ENCODE measurements around the gene RIF1. TPM values are rescaled to one million over a fixed set of nuclear protein-coding genes. Genes with fewer than 3 reads are reported as not detected.

RIF1 gene
- polyA plus RNA-seq, 1 of the 3 experiments (the other 2 are of a cell fraction), result 2.4 TPM

GRCh38 chr2:151401149-151401548 is 8.6 kb upstream of the RIF1 start:
- no peak overlapping the region for H3K27ac ChIP-seq (ENCODE audit: low read depth in 2 of 2, low read length in 1 of 2)
- H3K9ac ChIP-seq, result no peak overlapping the region
- no peak for DNase-seq
- no peaks in the 10 kb centered on the region for H3K4me1 ChIP-seq (ENCODE audit: control insufficient read depth in 1 of 2, insufficient read depth in 2 of 2, low read depth in 1 of 2, low read length in 1 of 2)
- no peaks in the 10 kb centered on the region for H3K79me2 ChIP-seq (ENCODE audit: insufficient read depth)
- no peak overlapping the region for H3K4me3 ChIP-seq (ENCODE audit: low read depth in 2 of 2, low read length in 1 of 2)
- no peaks in the 10 kb centered on the region for H3K9me2 ChIP-seq
- no peaks in the 10 kb centered on the region for H4K20me1 ChIP-seq (ENCODE audit: insufficient read depth)
- no peak for TF ChIP-seq ELF1 (IDR thresholded peaks at IDR 0.05)
- no peak for TF ChIP-seq USF2 (IDR thresholded peaks at IDR 0.05; ENCODE audit: borderline replicate concordance, low read depth, low read length)
- no peak for TF ChIP-seq GABPA (IDR thresholded peaks at IDR 0.05; ENCODE audit: low read depth)
- no peak for TF ChIP-seq RXRA (IDR thresholded peaks at IDR 0.05; ENCODE audit: borderline replicate concordance, low read depth)
- TF ChIP-seq EZH2phosphoT487 (IDR thresholded peaks at IDR 0.05; ENCODE audit: borderline replicate concordance, low read depth), result no peak
- TF ChIP-seq IRF3 (IDR thresholded peaks at IDR 0.05; ENCODE audit: low read depth, low read length), result no peak
- TF ChIP-seq MEF2A (IDR thresholded peaks at IDR 0.05; ENCODE audit: borderline replicate concordance, low read depth), result no peak
- TF ChIP-seq NFIC (IDR thresholded peaks at IDR 0.05; ENCODE audit: borderline replicate concordance), result no peak
- no peak for TF ChIP-seq YY1 (IDR thresholded peaks at IDR 0.05; ENCODE audit: low read depth)
- TF ChIP-seq TAF1 (IDR thresholded peaks at IDR 0.05; ENCODE audit: borderline replicate concordance, low read depth, low read length), result no peak
- no peak for TF ChIP-seq RAD21 (IDR thresholded peaks at IDR 0.05; ENCODE audit: low read length)
- TF ChIP-seq EP300 (IDR thresholded peaks at IDR 0.05; ENCODE audit: borderline replicate concordance in 1 of 2, low read depth in 1 of 2, low read length in 1 of 2), result no peak
- no peak for TF ChIP-seq FOXM1 (IDR thresholded peaks at IDR 0.05; ENCODE audit: low read depth)
- no peak for TF ChIP-seq TEAD4 (IDR thresholded peaks at IDR 0.05; ENCODE audit: borderline replicate concordance, insufficient read depth)
- no peak for TF ChIP-seq NRF1 (IDR thresholded peaks at IDR 0.05; ENCODE audit: low read depth, low read length)
- TF ChIP-seq SIN3A (IDR thresholded peaks at IDR 0.05; ENCODE audit: borderline replicate concordance, low read depth, low read length), result no peak
- no peak for TF ChIP-seq FOSL2 (IDR thresholded peaks at IDR 0.05; ENCODE audit: borderline replicate concordance, low read depth)
- no peak for TF ChIP-seq JUND (IDR thresholded peaks at IDR 0.05)
- no peaks in the 10 kb centered on the region for H3K36me3 ChIP-seq (replicated peaks in 1 of 2; ENCODE audit: control insufficient read depth in 1 of 2, insufficient read depth in 2 of 2, low read length in 1 of 2)
- CTCF ChIA-PET, result interaction anchor here (0.6 kb wide), 1 partner anchor 590 kb away, joined by 3 read pairs; no protein-coding TSS in a partner anchor
- H3K27me3 ChIP-seq (ENCODE audit: insufficient read depth), result no peaks in the 10 kb centered on the region
- H3K9me3 ChIP-seq, result no peaks in the 10 kb centered on the region
- no peak overlapping the region for H2AFZ ChIP-seq (ENCODE audit: low read depth)
- no peak overlapping the region for H3K4me2 ChIP-seq
- POLR2A ChIA-PET, result no interaction called here
- H3F3A ChIP-seq (replicated peaks; ENCODE audit: insufficient read depth), result no peaks in the 10 kb centered on the region
- WGBS (ENCODE audit: low lambda C conversion rate), result 89% methylated on average over 5 of the region's 5 CpGs

GRCh38 chr2:151403914-151404313 is 5.8 kb upstream of the RIF1 start:
- no peak overlapping the region for H3K9ac ChIP-seq
- H3K9me2 ChIP-seq, result no peaks in the 10 kb centered on the region
- no peak for DNase-seq
- WGBS (ENCODE audit: low lambda C conversion rate), result 84% methylated on average over 4 of the region's 4 CpGs
- no peak overlapping the region for H3K4me3 ChIP-seq (ENCODE audit: low read depth in 2 of 2, low read length in 1 of 2)
- CTCF ChIA-PET, result no interaction called here
- no peak overlapping the region for H2AFZ ChIP-seq (ENCODE audit: low read depth)
- H3K4me2 ChIP-seq, result no peak overlapping the region
- H4K20me1 ChIP-seq (ENCODE audit: insufficient read depth), result no peaks in the 10 kb centered on the region
- no peaks in the 10 kb centered on the region for H3K79me2 ChIP-seq (ENCODE audit: insufficient read depth)
- H3K27ac ChIP-seq (ENCODE audit: low read depth in 2 of 2, low read length in 1 of 2), result no peak overlapping the region
- H3K9me3 ChIP-seq, result no peaks in the 10 kb centered on the region
- H3K4me1 ChIP-seq (ENCODE audit: control insufficient read depth in 1 of 2, insufficient read depth in 2 of 2, low read depth in 1 of 2, low read length in 1 of 2), result no peaks in the 10 kb centered on the region
- POLR2A ChIA-PET, result no interaction called here
- no peaks in the 10 kb centered on the region for H3K36me3 ChIP-seq (replicated peaks in 1 of 2; ENCODE audit: control insufficient read depth in 1 of 2, insufficient read depth in 2 of 2, low read length in 1 of 2)
- TF ChIP-seq FOSL2 (IDR thresholded peaks at IDR 0.05; ENCODE audit: borderline replicate concordance, low read depth) (no peak), NRF1 (IDR thresholded peaks at IDR 0.05; ENCODE audit: low read depth, low read length) (no peak), REST (IDR thresholded peaks at IDR 0.05; ENCODE audit: low read depth, low read length) (no peak), RAD21 (IDR thresholded peaks at IDR 0.05; ENCODE audit: low read length) (no peak), ELF1 (IDR thresholded peaks at IDR 0.05) (no peak), GABPA (IDR thresholded peaks at IDR 0.05; ENCODE audit: low read depth) (no peak), POLR2AphosphoS5 (IDR thresholded peaks at IDR 0.05; ENCODE audit: low read depth, low read length) (no peak), TCF12 (IDR thresholded peaks at IDR 0.05) (no peak), MAX (IDR thresholded peaks at IDR 0.05; ENCODE audit: low read depth) (no peak), SMC3 (IDR thresholded peaks at IDR 0.05; ENCODE audit: low read depth, low read length) (no peak), RFX5 (IDR thresholded peaks at IDR 0.05; ENCODE audit: low read length) (no peak)
- no peaks in the 10 kb centered on the region for H3K27me3 ChIP-seq (ENCODE audit: insufficient read depth)
- H3F3A ChIP-seq (replicated peaks; ENCODE audit: insufficient read depth), result no peaks in the 10 kb centered on the region
